GM23338 (cell line): ENCODE measurements around the gene GGA2.

Experiments
- JUNB ChIP-seq: IDR thresholded peaks from one replicate; pipeline ENCODE4 v1.6.1; 2016; ENCODE audit warnings: antibody characterized with exemption; ENCODE audit not compliant: unreplicated experiment
- TF ChIP-seq, protein P1 (sequence below), 2 experiments: fragments of 200-600 bp in 1 of 2; sonication (generic) in 1 of 2; conservative IDR thresholded peaks; 2 replicates each; pipeline versions ENCODE4 v1.5.1 to v1.6.1; 2016 to 2017; ENCODE audit warnings: antibody characterized with exemption in 2 of 2, low read depth in 2 of 2, mild to moderate bottlenecking in 2 of 2, moderate library complexity in 1 of 2

DNA sequence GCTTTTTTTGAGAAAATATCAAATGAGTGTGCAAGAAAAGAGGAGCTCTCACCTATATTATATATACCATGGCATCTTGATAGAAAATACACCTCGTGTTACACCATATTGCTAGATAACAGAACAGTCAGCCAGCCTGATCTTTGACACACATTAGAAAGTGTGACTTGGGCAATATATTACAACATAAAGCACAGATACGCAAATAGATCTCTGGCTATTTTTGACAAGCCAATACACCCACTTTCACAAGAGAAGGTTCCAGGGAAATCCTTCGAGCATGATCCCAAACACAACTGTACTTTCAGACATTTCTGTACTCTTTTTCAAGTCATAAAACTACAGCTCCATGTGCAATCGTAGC is 9.4 kb downstream of the GGA2 start:
- TF ChIP-seq JUNB = no peak
- TF ChIP-seq, protein P1, sequence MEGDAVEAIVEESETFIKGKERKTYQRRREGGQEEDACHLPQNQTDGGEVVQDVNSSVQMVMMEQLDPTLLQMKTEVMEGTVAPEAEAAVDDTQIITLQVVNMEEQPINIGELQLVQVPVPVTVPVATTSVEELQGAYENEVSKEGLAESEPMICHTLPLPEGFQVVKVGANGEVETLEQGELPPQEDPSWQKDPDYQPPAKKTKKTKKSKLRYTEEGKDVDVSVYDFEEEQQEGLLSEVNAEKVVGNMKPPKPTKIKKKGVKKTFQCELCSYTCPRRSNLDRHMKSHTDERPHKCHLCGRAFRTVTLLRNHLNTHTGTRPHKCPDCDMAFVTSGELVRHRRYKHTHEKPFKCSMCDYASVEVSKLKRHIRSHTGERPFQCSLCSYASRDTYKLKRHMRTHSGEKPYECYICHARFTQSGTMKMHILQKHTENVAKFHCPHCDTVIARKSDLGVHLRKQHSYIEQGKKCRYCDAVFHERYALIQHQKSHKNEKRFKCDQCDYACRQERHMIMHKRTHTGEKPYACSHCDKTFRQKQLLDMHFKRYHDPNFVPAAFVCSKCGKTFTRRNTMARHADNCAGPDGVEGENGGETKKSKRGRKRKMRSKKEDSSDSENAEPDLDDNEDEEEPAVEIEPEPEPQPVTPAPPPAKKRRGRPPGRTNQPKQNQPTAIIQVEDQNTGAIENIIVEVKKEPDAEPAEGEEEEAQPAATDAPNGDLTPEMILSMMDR (conservative IDR thresholded peaks at IDR 0.05; ENCODE audit: low read depth in 2 of 2) = no peak
